ENCODE data around the gene SPESP1. TPM values are rescaled to one million over a fixed set of nuclear protein-coding genes. Genes with fewer than 3 reads are reported as not detected.

SPESP1 gene
- total RNA-seq, 1 donor from 2014 or later = not detected

DNA sequence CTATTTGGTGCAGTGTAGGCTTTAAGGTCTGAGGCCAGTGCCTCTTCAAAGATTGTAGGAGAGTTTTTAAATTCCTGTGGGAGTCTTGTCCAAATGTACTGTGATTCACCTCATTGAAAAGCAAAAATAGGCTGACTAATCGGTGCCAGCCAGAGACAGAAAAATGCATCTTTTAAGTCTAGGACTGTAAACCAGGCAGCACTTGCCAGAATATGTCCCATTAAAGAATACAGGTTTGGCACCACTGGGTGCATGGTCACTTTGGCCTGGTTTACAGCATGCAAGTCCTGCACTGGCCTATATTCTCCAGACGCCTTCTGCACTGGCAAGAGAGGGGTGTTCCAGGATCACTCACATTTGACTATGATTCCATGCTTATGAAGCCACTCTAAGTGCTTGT lies 63.8 kb downstream of the SPESP1 start:
- no peak for DNase-seq (ENCODE audit: low spot score, unreplicated experiment)
- H3K4me3 Mint-ChIP-seq (ENCODE audit: low read depth) = no peak overlapping the region
- TF ChIP-seq, protein P1, sequence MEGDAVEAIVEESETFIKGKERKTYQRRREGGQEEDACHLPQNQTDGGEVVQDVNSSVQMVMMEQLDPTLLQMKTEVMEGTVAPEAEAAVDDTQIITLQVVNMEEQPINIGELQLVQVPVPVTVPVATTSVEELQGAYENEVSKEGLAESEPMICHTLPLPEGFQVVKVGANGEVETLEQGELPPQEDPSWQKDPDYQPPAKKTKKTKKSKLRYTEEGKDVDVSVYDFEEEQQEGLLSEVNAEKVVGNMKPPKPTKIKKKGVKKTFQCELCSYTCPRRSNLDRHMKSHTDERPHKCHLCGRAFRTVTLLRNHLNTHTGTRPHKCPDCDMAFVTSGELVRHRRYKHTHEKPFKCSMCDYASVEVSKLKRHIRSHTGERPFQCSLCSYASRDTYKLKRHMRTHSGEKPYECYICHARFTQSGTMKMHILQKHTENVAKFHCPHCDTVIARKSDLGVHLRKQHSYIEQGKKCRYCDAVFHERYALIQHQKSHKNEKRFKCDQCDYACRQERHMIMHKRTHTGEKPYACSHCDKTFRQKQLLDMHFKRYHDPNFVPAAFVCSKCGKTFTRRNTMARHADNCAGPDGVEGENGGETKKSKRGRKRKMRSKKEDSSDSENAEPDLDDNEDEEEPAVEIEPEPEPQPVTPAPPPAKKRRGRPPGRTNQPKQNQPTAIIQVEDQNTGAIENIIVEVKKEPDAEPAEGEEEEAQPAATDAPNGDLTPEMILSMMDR (IDR thresholded peaks at IDR 0.05; ENCODE audit: unreplicated experiment) = no peak
- peaks cover 12% of the 10 kb centered on the region for H3K4me1 Mint-ChIP-seq (ENCODE audit: low read depth)
- H3K27me3 Mint-ChIP-seq = peaks cover 10% of the 10 kb centered on the region
- H3K9me3 Mint-ChIP-seq (ENCODE audit: low read depth) = no peaks in the 10 kb centered on the region
- no peak overlapping the region for H3K27ac Mint-ChIP-seq
- H3K36me3 Mint-ChIP-seq (ENCODE audit: insufficient read depth) = no peaks in the 10 kb centered on the region

DNA sequence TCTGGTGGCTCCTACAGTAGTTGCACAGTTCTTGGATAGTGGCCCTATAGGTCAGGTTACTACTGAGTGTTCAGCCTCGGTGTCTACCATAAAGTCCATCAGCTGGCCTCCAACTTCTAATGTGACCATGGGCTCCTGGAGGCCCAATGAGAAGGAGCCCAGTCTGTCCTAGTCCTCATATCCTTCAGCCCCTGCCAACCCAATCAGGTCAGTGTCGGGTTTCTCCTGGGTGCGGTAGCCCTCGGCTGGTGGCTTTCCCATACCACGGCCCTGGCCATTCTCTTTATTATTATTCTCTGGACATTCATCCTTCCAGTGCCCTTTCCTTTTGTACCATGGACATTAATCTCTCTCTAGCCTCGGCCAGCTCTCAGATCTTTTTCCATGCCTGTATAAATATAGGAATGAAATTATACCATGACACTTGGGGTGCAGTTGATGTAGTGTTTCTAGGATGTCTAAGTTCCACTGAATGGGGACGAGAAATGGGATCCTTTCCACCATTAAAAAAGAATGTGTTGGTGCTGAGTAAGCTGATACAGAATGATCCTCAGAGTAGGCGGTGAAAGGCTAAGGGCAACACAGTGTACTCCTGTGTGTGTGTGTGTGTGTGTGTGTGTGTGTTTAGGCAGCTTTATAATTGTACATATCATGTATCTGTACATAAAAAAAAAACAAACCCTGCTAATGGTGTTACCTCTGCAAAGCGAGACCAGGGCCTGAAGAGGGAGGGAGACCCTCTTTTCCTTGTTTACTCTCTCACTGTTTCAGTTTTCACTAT lies 64.8 kb downstream of the SPESP1 start:
- Mint-ChIP-seq H3K27ac (no peak overlapping the region), H3K4me1 (ENCODE audit: low read depth) (peaks cover 12% of the 10 kb centered on the region), H3K9me3 (ENCODE audit: low read depth) (no peaks in the 10 kb centered on the region), H3K4me3 (ENCODE audit: low read depth) (no peak overlapping the region), H3K36me3 (ENCODE audit: insufficient read depth) (no peaks in the 10 kb centered on the region), H3K27me3 (peaks cover 13% of the 10 kb centered on the region)
- DNase-seq (ENCODE audit: low spot score, unreplicated experiment) = no peak
- TF ChIP-seq, protein P1 (IDR thresholded peaks at IDR 0.05; ENCODE audit: unreplicated experiment) = no peak

Other genes with a start within 250 kb of the SPESP1 start
- 263 and 279 TPM in 2 replicates for gene ANP32A, start 109.6 kb upstream of the SPESP1 start, total RNA-seq
- not detected in 2 replicates for gene NOX5, start 84.2 kb downstream of the SPESP1 start, total RNA-seq
- 17.6 and 18.0 TPM in 2 replicates for gene GLCE, start 230.1 kb downstream of the SPESP1 start, total RNA-seq

Measured in progenitor cell of endocrine pancreas (in vitro differentiated cells).